SK-N-SH (cell line): ENCODE data around the gene CHD2.

ENCODE experiments used
- CTCF ChIP-seq: fragments of 200-600 bp; sonication (generic); IDR thresholded peaks from 2 replicates; pipeline ENCODE4 v1.6.1; 2017; ENCODE audit warnings: antibody characterized with exemption, mild to moderate bottlenecking, moderate library complexity
- JUND ChIP-seq: IDR thresholded peaks from 2 replicates; pipeline ENCODE4 v1.4.0; 2012
- NRF1 ChIP-seq: IDR thresholded peaks from 2 replicates; pipeline ENCODE4 v1.6.1; 2012; ENCODE audit warnings: low read depth, mild to moderate bottlenecking, low read length
- POLR2AphosphoS5 ChIP-seq: IDR thresholded peaks from 2 replicates; pipeline ENCODE4 v1.6.1; 2012; ENCODE audit warnings: low read depth, low read length
- REST ChIP-seq: IDR thresholded peaks from 2 replicates; pipeline ENCODE4 v1.6.1; 2012; ENCODE audit warnings: mild to moderate bottlenecking, low read depth, low read length, moderate library complexity
- RFX5 ChIP-seq: IDR thresholded peaks from 2 replicates; pipeline ENCODE4 v1.6.1; 2012; ENCODE audit warnings: mild to moderate bottlenecking, improper control_type of control experiment, low read length
- SIN3A ChIP-seq: IDR thresholded peaks from 2 replicates; pipeline ENCODE4 v1.6.1; 2012; ENCODE audit warnings: low read depth, mild to moderate bottlenecking, low read length, moderate library complexity, borderline replicate concordance
- TF ChIP-seq, protein P1 (sequence below): fragments of 150-350 bp; IDR thresholded peaks from 2 replicates; pipeline ENCODE4 v1.6.1; 2017; ENCODE audit warnings: antibody characterized with exemption, low read length, low read depth, borderline replicate concordance

DNA sequence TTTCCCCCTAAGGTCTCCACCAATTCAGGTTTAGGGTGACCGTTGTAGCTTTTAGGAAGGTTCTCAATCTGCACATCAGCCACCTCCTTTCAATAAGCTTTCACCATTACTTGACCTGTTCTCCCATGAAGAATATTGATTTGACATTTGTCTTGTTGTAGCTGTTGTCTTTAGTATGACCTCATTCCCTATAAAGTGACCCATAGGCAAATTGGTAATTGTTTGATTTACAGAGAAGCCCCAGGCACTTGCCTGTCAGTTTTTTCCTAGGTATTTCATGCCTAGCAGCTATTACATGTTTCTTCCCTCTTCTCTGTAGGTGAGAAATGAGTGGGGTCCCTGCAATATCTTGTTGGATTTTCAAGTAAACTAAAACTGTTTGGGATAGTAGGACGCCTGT, 36.0 kb downstream of the CHD2 start:
- TF ChIP-seq CTCF (no peak), POLR2AphosphoS5 (no peak), REST (no peak), JUND (no peak), RFX5 (no peak), NRF1 (no peak), SIN3A (no peak)
- TF ChIP-seq, protein P1, sequence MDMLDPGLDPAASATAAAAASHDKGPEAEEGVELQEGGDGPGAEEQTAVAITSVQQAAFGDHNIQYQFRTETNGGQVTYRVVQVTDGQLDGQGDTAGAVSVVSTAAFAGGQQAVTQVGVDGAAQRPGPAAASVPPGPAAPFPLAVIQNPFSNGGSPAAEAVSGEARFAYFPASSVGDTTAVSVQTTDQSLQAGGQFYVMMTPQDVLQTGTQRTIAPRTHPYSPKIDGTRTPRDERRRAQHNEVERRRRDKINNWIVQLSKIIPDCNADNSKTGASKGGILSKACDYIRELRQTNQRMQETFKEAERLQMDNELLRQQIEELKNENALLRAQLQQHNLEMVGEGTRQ: no peak
